H1 (cell line): ENCODE results near the gene ABCD2.

Experiments
- KDM1A ChIP-seq: fragments of 200-600, 300-600 bp; sonication (generic); IDR thresholded peaks from 2 replicates; pipeline ENCODE4 v1.7.1; 2016; ENCODE audit warnings: mild to moderate bottlenecking, low read length, borderline replicate concordance
- MAFK ChIP-seq: IDR thresholded peaks from 2 replicates; pipeline ENCODE4 v1.6.1; 2012; ENCODE audit warnings: low read depth, mild to moderate bottlenecking, improper control_type of control experiment, low read length
- POLR2A ChIP-seq, 2 experiments: IDR thresholded peaks; 1 replicate in 1 of 2; 2 replicates in 1 of 2; pipeline ENCODE4 v1.6.1; 2011; ENCODE audit warnings: low read depth in 2 of 2, low read length in 2 of 2, mild to moderate bottlenecking in 2 of 2; ENCODE audit errors: control extremely low read depth in 1 of 2
- POU5F1 ChIP-seq: IDR thresholded peaks from 2 replicates; pipeline ENCODE4 v1.6.1; 2011; ENCODE audit warnings: low read depth, mild to moderate bottlenecking, low read length, moderate library complexity
- RBBP5 ChIP-seq: IDR thresholded peaks from 2 replicates; pipeline ENCODE4 v1.7.1; 2012; ENCODE audit warnings: low read depth, mild to moderate bottlenecking, inconsistent platforms, low read length, moderate library complexity, borderline replicate concordance
- SUZ12 ChIP-seq: fragments of 200-600 bp; sonication (generic); IDR thresholded peaks from 2 replicates; pipeline ENCODE4 v1.6.1; 2012; ENCODE audit warnings: mild to moderate bottlenecking, inconsistent platforms, low read length, moderate library complexity, mixed read lengths
- TF ChIP-seq, protein P1 (sequence below), 3 experiments: IDR thresholded peaks; 1 replicate in 2 of 3; 2 replicates in 1 of 3; pipeline versions ENCODE4 v1.5.1 to v1.6.1; 2011; ENCODE audit warnings: low read length in 3 of 3, mild to moderate bottlenecking in 3 of 3, inconsistent platforms in 2 of 3, low read depth in 1 of 3, moderate library complexity in 1 of 3; ENCODE audit not compliant: insufficient read depth in 1 of 3; ENCODE audit errors: control extremely low read depth in 1 of 3
- TF ChIP-seq, protein P2 (sequence below): IDR thresholded peaks from 2 replicates; pipeline ENCODE4 v1.6.1; 2012; ENCODE audit warnings: low read length, inconsistent platforms
- TF ChIP-seq, protein P3 (sequence below): IDR thresholded peaks from 2 replicates; pipeline ENCODE4 v1.6.1; 2012; ENCODE audit warnings: inconsistent platforms

DNA sequence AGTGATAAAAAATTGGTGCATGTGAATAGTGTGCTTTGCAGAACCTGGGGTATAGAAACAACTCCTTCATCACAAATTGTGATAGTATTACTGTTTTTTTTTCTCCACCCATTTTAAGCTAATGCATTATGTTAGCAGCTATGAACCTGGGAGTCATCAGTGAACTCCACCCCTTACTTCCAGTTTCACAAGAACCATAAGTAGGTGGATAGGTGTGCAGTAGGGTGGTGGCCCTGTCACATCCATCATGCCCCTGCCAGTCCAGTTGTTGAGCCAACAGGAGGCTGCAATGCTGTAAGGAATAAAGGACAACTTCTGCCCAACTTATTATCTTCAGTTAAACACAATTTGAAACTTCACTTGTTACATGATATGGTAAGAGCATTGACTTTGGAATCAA, 85.7 kb downstream of the ABCD2 start:
- TF ChIP-seq POLR2A (IDR thresholded peaks at IDR 0.05; ENCODE audit: control extremely low read depth in 1 of 2, low read depth in 2 of 2, low read length in 2 of 2), result no peak
- TF ChIP-seq, protein P1, sequence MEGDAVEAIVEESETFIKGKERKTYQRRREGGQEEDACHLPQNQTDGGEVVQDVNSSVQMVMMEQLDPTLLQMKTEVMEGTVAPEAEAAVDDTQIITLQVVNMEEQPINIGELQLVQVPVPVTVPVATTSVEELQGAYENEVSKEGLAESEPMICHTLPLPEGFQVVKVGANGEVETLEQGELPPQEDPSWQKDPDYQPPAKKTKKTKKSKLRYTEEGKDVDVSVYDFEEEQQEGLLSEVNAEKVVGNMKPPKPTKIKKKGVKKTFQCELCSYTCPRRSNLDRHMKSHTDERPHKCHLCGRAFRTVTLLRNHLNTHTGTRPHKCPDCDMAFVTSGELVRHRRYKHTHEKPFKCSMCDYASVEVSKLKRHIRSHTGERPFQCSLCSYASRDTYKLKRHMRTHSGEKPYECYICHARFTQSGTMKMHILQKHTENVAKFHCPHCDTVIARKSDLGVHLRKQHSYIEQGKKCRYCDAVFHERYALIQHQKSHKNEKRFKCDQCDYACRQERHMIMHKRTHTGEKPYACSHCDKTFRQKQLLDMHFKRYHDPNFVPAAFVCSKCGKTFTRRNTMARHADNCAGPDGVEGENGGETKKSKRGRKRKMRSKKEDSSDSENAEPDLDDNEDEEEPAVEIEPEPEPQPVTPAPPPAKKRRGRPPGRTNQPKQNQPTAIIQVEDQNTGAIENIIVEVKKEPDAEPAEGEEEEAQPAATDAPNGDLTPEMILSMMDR (IDR thresholded peaks at IDR 0.05; ENCODE audit: control extremely low read depth in 1 of 3, insufficient read depth in 1 of 3, low read depth in 1 of 3, low read length in 3 of 3), result no peak
- TF ChIP-seq, protein P2, sequence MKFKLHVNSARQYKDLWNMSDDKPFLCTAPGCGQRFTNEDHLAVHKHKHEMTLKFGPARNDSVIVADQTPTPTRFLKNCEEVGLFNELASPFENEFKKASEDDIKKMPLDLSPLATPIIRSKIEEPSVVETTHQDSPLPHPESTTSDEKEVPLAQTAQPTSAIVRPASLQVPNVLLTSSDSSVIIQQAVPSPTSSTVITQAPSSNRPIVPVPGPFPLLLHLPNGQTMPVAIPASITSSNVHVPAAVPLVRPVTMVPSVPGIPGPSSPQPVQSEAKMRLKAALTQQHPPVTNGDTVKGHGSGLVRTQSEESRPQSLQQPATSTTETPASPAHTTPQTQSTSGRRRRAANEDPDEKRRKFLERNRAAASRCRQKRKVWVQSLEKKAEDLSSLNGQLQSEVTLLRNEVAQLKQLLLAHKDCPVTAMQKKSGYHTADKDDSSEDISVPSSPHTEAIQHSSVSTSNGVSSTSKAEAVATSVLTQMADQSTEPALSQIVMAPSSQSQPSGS, result no peak
- TF ChIP-seq RBBP5, result no peak
- no peak for TF ChIP-seq MAFK
- TF ChIP-seq POU5F1, result no peak
- TF ChIP-seq, protein P3, sequence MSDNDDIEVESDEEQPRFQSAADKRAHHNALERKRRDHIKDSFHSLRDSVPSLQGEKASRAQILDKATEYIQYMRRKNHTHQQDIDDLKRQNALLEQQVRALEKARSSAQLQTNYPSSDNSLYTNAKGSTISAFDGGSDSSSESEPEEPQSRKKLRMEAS, result no peak
- TF ChIP-seq SUZ12, result no peak
- no peak for TF ChIP-seq KDM1A
